ENCODE data around the gene STAMBP. TPM values are rescaled to one million over a fixed set of nuclear protein-coding genes. Genes with fewer than 3 reads are reported as not detected.

STAMBP gene
- total RNA-seq, 1 donor from 2014 or later, result 41.0 TPM

GRCh38 chr2:73907840-73908452 lies 79.2 kb downstream of the STAMBP start:
- H3K27ac Mint-ChIP-seq, result peak overlapping the region; percentile 26
- H3K27me3 Mint-ChIP-seq, result no peaks in the 10 kb centered on the region
- H3K4me3 Mint-ChIP-seq, result no peak overlapping the region
- H3K36me3 Mint-ChIP-seq, result no peaks in the 10 kb centered on the region
- no peaks in the 10 kb centered on the region for H3K9me3 Mint-ChIP-seq
- H3K4me1 Mint-ChIP-seq (ENCODE audit: unreplicated experiment), result no peaks in the 10 kb centered on the region
- DNase-seq (ENCODE audit: extremely low spot score, unreplicated experiment), result peak; percentile 29
- no peak for TF ChIP-seq CTCF (conservative IDR thresholded peaks at IDR 0.05)

- Mint-ChIP-seq H3K9me3 (no peaks in the 10 kb centered on the region), H3K4me1 (ENCODE audit: unreplicated experiment) (no peaks in the 10 kb centered on the region), H3K27me3 (no peaks in the 10 kb centered on the region), H3K27ac (no peak overlapping the region), H3K4me3 (no peak overlapping the region), H3K36me3 (no peaks in the 10 kb centered on the region)
- peak; percentile 27 for DNase-seq (ENCODE audit: extremely low spot score, unreplicated experiment)
- TF ChIP-seq CTCF (conservative IDR thresholded peaks at IDR 0.05), result no peak
Observed at GRCh38 chr2:73908689-73909652, 80.2 kb downstream of the STAMBP start.

GRCh38 chr2:73910873-73911547 lies 82.2 kb downstream of the STAMBP start:
- TF ChIP-seq CTCF (conservative IDR thresholded peaks at IDR 0.05), result no peak
- Mint-ChIP-seq H3K4me3 (no peak overlapping the region), H3K9me3 (no peaks in the 10 kb centered on the region), H3K36me3 (no peaks in the 10 kb centered on the region), H3K4me1 (ENCODE audit: unreplicated experiment) (no peaks in the 10 kb centered on the region), H3K27ac (no peak overlapping the region), H3K27me3 (no peaks in the 10 kb centered on the region)
- no peak for DNase-seq (ENCODE audit: extremely low spot score, unreplicated experiment)

GRCh38 chr2:73911548-73912208 lies 82.9 kb downstream of the STAMBP start:
- Mint-ChIP-seq H3K27ac (no peak overlapping the region), H3K9me3 (no peaks in the 10 kb centered on the region), H3K4me1 (ENCODE audit: unreplicated experiment) (no peaks in the 10 kb centered on the region), H3K4me3 (no peak overlapping the region), H3K27me3 (no peaks in the 10 kb centered on the region), H3K36me3 (no peaks in the 10 kb centered on the region)
- DNase-seq (ENCODE audit: extremely low spot score, unreplicated experiment), result no peak
- no peak for TF ChIP-seq CTCF (conservative IDR thresholded peaks at IDR 0.05)

- DNase-seq (ENCODE audit: extremely low spot score, unreplicated experiment), result no peak
- H3K4me1 Mint-ChIP-seq (ENCODE audit: unreplicated experiment), result no peaks in the 10 kb centered on the region
- H3K4me3 Mint-ChIP-seq, result no peak overlapping the region
- no peaks in the 10 kb centered on the region for H3K27me3 Mint-ChIP-seq
- no peaks in the 10 kb centered on the region for H3K9me3 Mint-ChIP-seq
- no peaks in the 10 kb centered on the region for H3K36me3 Mint-ChIP-seq
- no peak for TF ChIP-seq CTCF (conservative IDR thresholded peaks at IDR 0.05)
- H3K27ac Mint-ChIP-seq, result no peak overlapping the region
Observed at GRCh38 chr2:73913414-73914054, 84.8 kb downstream of the STAMBP start.

All from type B pancreatic cell (in vitro differentiated cells).